GM23338 (cell line): ENCODE measurements around the gene ATG16L2. TPM values are rescaled to one million over a fixed set of nuclear protein-coding genes. Genes with fewer than 3 reads are reported as not detected.

ENCODE experiments used
- ATAC-seq: fragments of 200-7000 bp; cut with Tn5 transposase; 3 replicates; pipeline ENCODE4 v1.9.1; 2020
- DNase-seq: peaks from one replicate; pipeline ENCODE4 v3.0.0-alpha.2; 2015; ENCODE audit warnings: low spot score
- H2AFZ ChIP-seq: fragments of 200-600 bp; sonication (generic); 2 replicates; pipeline ENCODE4 v1.8.0; 2016; ENCODE audit warnings: antibody characterized with exemption, mild to moderate bottlenecking, moderate library complexity
- H3F3A ChIP-seq: fragments of 200-600 bp; sonication (generic); replicated peaks from 2 replicates; pipeline ENCODE4 v1.8.0; 2017; ENCODE audit warnings: antibody characterized with exemption, mixed run types, low read depth
- H3K27ac ChIP-seq: fragments of 200-600 bp; sonication (generic); 2 replicates; pipeline ENCODE4 v1.6.1; 2016; ENCODE audit warnings: low read depth
- H3K27me3 ChIP-seq: fragments of 200-600 bp; sonication (generic); 2 replicates; pipeline ENCODE4 v1.8.0; 2016; ENCODE audit warnings: mild to moderate bottlenecking, mixed run types, moderate library complexity; ENCODE audit not compliant: insufficient read depth
- H3K36me3 ChIP-seq: fragments of 200-600 bp; sonication (generic); 2 replicates; pipeline ENCODE4 v1.8.0; 2016; ENCODE audit warnings: mild to moderate bottlenecking; ENCODE audit not compliant: insufficient read depth
- H3K4me1 ChIP-seq: fragments of 200-600 bp; sonication (generic); 2 replicates; pipeline ENCODE4 v1.8.0; 2016; ENCODE audit warnings: mild to moderate bottlenecking, moderate library complexity; ENCODE audit not compliant: insufficient read depth
- H3K4me2 ChIP-seq: fragments of 200-600 bp; sonication (generic); 2 replicates; pipeline ENCODE4 v1.7.1; 2017; ENCODE audit warnings: mixed run types
- H3K4me3 ChIP-seq: fragments of 200-600 bp; sonication (generic); 2 replicates; pipeline ENCODE4 v1.6.1; 2016; ENCODE audit warnings: mixed run types
- H3K79me2 ChIP-seq: fragments of 200-600 bp; sonication (generic); replicated peaks from 2 replicates; pipeline ENCODE4 v1.8.0; 2017; ENCODE audit warnings: mild to moderate bottlenecking; ENCODE audit not compliant: insufficient read depth
- H3K9me2 ChIP-seq: fragments of 200-600 bp; sonication (generic); 2 replicates; pipeline ENCODE4 v1.8.0; 2017; ENCODE audit not compliant: insufficient read depth
- H4K20me1 ChIP-seq: fragments of 200-600 bp; sonication (generic); replicated peaks from 2 replicates; pipeline ENCODE4 v1.8.0; 2017; ENCODE audit warnings: mild to moderate bottlenecking; ENCODE audit not compliant: insufficient read depth
- H3K27ac Mint-ChIP-seq: 2 replicates; pipeline ENCODE4 v1.8.0; 2020; ENCODE audit warnings: inconsistent platforms, mild to moderate bottlenecking, moderate library complexity, mixed read lengths
- H3K27me3 Mint-ChIP-seq: 3 replicates; pipeline ENCODE4 v1.8.0; 2022; ENCODE audit warnings: low read depth, mild to moderate bottlenecking, moderate library complexity, mixed read lengths, inconsistent platforms; ENCODE audit not compliant: insufficient read depth, poor library complexity
- H3K36me3 Mint-ChIP-seq: 3 replicates; pipeline ENCODE4 v1.8.0; 2021; ENCODE audit warnings: low read depth, mild to moderate bottlenecking, inconsistent platforms, moderate library complexity, mixed read lengths
- H3K4me1 Mint-ChIP-seq: 3 replicates; pipeline ENCODE4 v1.8.0; 2020; ENCODE audit warnings: mild to moderate bottlenecking, inconsistent platforms, mixed read lengths
- H3K4me3 Mint-ChIP-seq: 3 replicates; pipeline ENCODE4 v1.8.0; 2021; ENCODE audit warnings: moderate library complexity, mild to moderate bottlenecking, inconsistent platforms, mixed read lengths
- H3K9me3 Mint-ChIP-seq: 3 replicates; pipeline ENCODE4 v1.8.0; 2020; ENCODE audit warnings: moderate library complexity, mild to moderate bottlenecking, inconsistent platforms, mixed read lengths
- EZH2 ChIP-seq: fragments of 200-600 bp; sonication (generic); IDR thresholded peaks from one replicate; pipeline ENCODE4 v1.8.0; 2017; ENCODE audit warnings: antibody characterized with exemption, mild to moderate bottlenecking, low read depth; ENCODE audit not compliant: unreplicated experiment
- EZH2phosphoT487 ChIP-seq: fragments of 200-600 bp; sonication (generic); IDR thresholded peaks from one replicate; pipeline ENCODE4 v1.8.1; 2018; ENCODE audit warnings: antibody characterized with exemption; ENCODE audit not compliant: unreplicated experiment
- NANOG ChIP-seq: IDR thresholded peaks from 2 replicates; pipeline ENCODE4 v1.6.1; 2016; ENCODE audit warnings: antibody characterized with exemption, borderline replicate concordance
- POLR2AphosphoS5 ChIP-seq: IDR thresholded peaks from 2 replicates; pipeline ENCODE4 v1.6.1; 2016; ENCODE audit warnings: antibody characterized with exemption, low read depth
- ZNF331 ChIP-seq: fragments of 250-450 bp; sonication (Bioruptor Pico); IDR thresholded peaks from 2 replicates; pipeline ENCODE4 v1.5.0; 2020; ENCODE audit warnings: low read depth, mild to moderate bottlenecking, moderate library complexity
- polyA plus RNA-seq: library from polyadenylated mRNA; unstranded; fragments of >200 nt; fragmentation: Nextera tagmentation; extraction: Ambion mirVana; gene quantifications from 2 replicates; pipeline ENCODE4 v1.2.1, GENCODE V29; 2016
- total RNA-seq: library from RNA; depleted of rRNA; stranded (reverse); fragments of >200 nt; shearing (Covaris generic); gene quantifications from 2 replicates; pipeline ENCODE4 v1.2.3, GENCODE V29; 2014
- TF ChIP-seq, protein P1 (sequence below): IDR thresholded peaks from one replicate; pipeline ENCODE4 v1.6.1; 2018; ENCODE audit warnings: antibody characterized with exemption; ENCODE audit not compliant: unreplicated experiment
- TF ChIP-seq, protein P2 (sequence below): fragments of 250-450 bp; sonication (Bioruptor Pico); IDR thresholded peaks from 2 replicates; pipeline ENCODE4 v1.5.0; 2020; ENCODE audit warnings: mild to moderate bottlenecking, moderate library complexity

The ATG16L2 gene
- total and polyA plus RNA-seq, 2 experiments from 2014 or later: 9.6 to 24.6 TPM

DNA sequence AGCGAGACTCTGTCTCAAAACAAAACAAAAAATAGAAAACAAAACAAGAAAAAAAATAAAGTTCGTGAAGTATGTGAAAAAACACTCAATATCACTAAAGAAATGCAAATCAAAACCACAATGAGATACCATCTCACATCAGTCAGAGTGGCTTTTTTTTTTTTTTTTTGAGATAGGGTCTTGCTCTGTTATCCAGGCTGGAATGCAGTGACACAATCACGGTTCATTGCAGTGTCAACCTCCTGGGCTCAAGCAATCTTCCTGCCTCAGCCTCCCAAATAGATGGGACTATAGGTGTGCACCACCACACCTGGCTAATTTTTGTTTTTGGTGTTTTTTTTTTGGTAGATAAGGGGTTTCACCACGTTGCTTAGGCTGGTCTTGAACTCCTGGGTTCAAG is 37.5 kb downstream of the ATG16L2 start:
- Mint-ChIP-seq H3K27me3 (no peaks in the 10 kb centered on the region), H3K4me1 (no peaks in the 10 kb centered on the region), H3K36me3 (no peaks in the 10 kb centered on the region), H3K4me3 (no peak overlapping the region), H3K9me3 (no peaks in the 10 kb centered on the region), H3K27ac (no peak overlapping the region)
- no peaks in the 10 kb centered on the region for H3K36me3 ChIP-seq
- H3K9me2 ChIP-seq: no peaks in the 10 kb centered on the region
- H2AFZ ChIP-seq: no peak overlapping the region
- H3K4me1 ChIP-seq: no peaks in the 10 kb centered on the region
- H4K20me1 ChIP-seq: no peaks in the 10 kb centered on the region
- DNase-seq (no peak), ATAC-seq (no peak)
- no peaks in the 10 kb centered on the region for H3F3A ChIP-seq
- no peak overlapping the region for H3K4me2 ChIP-seq
- H3K27ac ChIP-seq: no peak overlapping the region
- TF ChIP-seq POLR2AphosphoS5 (no peak), EZH2 (no peak), EZH2phosphoT487 (no peak)
- TF ChIP-seq, protein P1, sequence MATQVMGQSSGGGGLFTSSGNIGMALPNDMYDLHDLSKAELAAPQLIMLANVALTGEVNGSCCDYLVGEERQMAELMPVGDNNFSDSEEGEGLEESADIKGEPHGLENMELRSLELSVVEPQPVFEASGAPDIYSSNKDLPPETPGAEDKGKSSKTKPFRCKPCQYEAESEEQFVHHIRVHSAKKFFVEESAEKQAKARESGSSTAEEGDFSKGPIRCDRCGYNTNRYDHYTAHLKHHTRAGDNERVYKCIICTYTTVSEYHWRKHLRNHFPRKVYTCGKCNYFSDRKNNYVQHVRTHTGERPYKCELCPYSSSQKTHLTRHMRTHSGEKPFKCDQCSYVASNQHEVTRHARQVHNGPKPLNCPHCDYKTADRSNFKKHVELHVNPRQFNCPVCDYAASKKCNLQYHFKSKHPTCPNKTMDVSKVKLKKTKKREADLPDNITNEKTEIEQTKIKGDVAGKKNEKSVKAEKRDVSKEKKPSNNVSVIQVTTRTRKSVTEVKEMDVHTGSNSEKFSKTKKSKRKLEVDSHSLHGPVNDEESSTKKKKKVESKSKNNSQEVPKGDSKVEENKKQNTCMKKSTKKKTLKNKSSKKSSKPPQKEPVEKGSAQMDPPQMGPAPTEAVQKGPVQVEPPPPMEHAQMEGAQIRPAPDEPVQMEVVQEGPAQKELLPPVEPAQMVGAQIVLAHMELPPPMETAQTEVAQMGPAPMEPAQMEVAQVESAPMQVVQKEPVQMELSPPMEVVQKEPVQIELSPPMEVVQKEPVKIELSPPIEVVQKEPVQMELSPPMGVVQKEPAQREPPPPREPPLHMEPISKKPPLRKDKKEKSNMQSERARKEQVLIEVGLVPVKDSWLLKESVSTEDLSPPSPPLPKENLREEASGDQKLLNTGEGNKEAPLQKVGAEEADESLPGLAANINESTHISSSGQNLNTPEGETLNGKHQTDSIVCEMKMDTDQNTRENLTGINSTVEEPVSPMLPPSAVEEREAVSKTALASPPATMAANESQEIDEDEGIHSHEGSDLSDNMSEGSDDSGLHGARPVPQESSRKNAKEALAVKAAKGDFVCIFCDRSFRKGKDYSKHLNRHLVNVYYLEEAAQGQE: no peak
- H3K4me3 ChIP-seq: no peak overlapping the region
- H3K27me3 ChIP-seq: no peaks in the 10 kb centered on the region
- H3K79me2 ChIP-seq: no peaks in the 10 kb centered on the region

DNA sequence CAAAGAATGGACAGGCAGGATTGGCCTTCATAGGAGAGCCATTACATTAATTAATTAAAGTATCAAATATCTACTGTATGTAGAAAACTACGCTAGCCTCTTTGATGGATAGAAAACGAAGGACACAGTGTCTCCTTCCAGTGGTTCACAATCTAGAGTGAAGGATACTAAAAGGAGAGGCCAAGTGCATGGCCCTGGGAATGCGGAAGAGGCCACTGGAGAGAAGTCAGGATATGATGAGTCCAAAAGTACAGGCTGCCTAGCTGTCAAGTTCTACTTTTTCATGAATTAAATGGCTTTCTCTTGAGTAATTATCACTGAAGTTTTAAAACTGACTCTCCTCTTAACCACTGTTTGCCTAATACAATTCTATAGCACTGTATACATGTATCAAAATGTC is 41.9 kb downstream of the ATG16L2 start:
- H3K4me2 ChIP-seq: no peak overlapping the region
- no peaks in the 10 kb centered on the region for H3K79me2 ChIP-seq
- no peaks in the 10 kb centered on the region for H3K36me3 ChIP-seq
- H3K4me3 Mint-ChIP-seq: no peak overlapping the region
- no peaks in the 10 kb centered on the region for H4K20me1 ChIP-seq
- H3K27me3 ChIP-seq: no peaks in the 10 kb centered on the region
- H3K9me3 Mint-ChIP-seq: no peaks in the 10 kb centered on the region
- H3K4me3 ChIP-seq: no peak overlapping the region
- H3K9me2 ChIP-seq: no peaks in the 10 kb centered on the region
- H2AFZ ChIP-seq: no peak overlapping the region
- DNase-seq (no peak), ATAC-seq (no peak)
- no peak overlapping the region for H3K27ac ChIP-seq
- H3F3A ChIP-seq: no peaks in the 10 kb centered on the region
- H3K36me3 Mint-ChIP-seq: no peaks in the 10 kb centered on the region
- H3K27me3 Mint-ChIP-seq: no peaks in the 10 kb centered on the region
- H3K4me1 Mint-ChIP-seq: no peaks in the 10 kb centered on the region
- H3K27ac Mint-ChIP-seq: no peak overlapping the region
- no peaks in the 10 kb centered on the region for H3K4me1 ChIP-seq
- TF ChIP-seq NANOG: no peak

DNA sequence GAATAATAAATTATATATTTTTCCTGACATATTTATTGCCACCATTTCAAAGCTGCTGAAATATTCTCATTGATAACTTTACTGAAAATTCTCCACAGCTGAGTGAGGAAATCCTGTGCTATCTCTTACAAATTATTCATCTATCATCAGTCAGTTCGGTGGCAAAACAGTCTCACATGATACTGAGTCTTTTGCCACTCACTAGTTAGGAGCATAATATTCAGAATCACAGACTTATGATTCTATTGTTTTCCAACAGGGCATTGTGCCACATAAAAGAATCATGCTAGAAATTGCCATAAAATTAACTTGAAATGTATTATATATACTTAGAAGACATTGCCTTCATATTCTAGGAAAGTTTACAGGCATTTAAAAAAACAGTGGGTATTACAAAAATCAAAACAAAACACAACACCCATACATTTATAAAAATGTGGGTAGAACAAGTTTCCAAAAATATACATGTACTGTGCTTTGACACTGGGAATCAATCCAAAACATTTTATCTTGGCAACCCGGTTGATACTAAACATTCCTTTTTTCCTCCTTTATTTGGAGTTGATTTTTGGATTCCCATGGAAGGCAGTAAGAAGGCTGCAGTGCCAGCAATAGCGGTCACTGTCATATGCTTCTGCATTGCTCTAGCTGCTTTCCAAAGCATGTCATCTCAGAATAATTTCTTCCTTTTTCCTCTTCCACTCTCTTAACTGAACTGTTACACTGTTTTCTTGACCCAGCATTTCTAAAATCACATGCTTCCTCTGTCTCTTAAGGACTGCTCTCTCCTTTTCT is 42.5 kb downstream of the ATG16L2 start:
- Histone ChIP-seq H3F3A (no peaks in the 10 kb centered on the region), H3K27ac (no peak overlapping the region), H3K4me1 (0 out of 2 replicates have a peak, but pooled peaks cover under 1% of the 10 kb centered on the region), H3K9me2 (no peaks in the 10 kb centered on the region), H3K79me2 (no peaks in the 10 kb centered on the region), H3K36me3 (no peaks in the 10 kb centered on the region), H3K27me3 (no peaks in the 10 kb centered on the region), H3K4me3 (no peak overlapping the region), H3K4me2 (no peak overlapping the region), H2AFZ (no peak overlapping the region), H4K20me1 (no peaks in the 10 kb centered on the region)
- Mint-ChIP-seq H3K27ac (no peak overlapping the region), H3K4me1 (peaks cover 2% of the 10 kb centered on the region; the same call in 1 of the 3 replicates), H3K4me3 (no peak overlapping the region), H3K27me3 (no peaks in the 10 kb centered on the region), H3K36me3 (no peaks in the 10 kb centered on the region), H3K9me3 (no peaks in the 10 kb centered on the region)
- ATAC-seq: no peak
- DNase-seq: no peak
- TF ChIP-seq ZNF331 (CRISPR knock-in tag): no peak
- TF ChIP-seq, protein P2, sequence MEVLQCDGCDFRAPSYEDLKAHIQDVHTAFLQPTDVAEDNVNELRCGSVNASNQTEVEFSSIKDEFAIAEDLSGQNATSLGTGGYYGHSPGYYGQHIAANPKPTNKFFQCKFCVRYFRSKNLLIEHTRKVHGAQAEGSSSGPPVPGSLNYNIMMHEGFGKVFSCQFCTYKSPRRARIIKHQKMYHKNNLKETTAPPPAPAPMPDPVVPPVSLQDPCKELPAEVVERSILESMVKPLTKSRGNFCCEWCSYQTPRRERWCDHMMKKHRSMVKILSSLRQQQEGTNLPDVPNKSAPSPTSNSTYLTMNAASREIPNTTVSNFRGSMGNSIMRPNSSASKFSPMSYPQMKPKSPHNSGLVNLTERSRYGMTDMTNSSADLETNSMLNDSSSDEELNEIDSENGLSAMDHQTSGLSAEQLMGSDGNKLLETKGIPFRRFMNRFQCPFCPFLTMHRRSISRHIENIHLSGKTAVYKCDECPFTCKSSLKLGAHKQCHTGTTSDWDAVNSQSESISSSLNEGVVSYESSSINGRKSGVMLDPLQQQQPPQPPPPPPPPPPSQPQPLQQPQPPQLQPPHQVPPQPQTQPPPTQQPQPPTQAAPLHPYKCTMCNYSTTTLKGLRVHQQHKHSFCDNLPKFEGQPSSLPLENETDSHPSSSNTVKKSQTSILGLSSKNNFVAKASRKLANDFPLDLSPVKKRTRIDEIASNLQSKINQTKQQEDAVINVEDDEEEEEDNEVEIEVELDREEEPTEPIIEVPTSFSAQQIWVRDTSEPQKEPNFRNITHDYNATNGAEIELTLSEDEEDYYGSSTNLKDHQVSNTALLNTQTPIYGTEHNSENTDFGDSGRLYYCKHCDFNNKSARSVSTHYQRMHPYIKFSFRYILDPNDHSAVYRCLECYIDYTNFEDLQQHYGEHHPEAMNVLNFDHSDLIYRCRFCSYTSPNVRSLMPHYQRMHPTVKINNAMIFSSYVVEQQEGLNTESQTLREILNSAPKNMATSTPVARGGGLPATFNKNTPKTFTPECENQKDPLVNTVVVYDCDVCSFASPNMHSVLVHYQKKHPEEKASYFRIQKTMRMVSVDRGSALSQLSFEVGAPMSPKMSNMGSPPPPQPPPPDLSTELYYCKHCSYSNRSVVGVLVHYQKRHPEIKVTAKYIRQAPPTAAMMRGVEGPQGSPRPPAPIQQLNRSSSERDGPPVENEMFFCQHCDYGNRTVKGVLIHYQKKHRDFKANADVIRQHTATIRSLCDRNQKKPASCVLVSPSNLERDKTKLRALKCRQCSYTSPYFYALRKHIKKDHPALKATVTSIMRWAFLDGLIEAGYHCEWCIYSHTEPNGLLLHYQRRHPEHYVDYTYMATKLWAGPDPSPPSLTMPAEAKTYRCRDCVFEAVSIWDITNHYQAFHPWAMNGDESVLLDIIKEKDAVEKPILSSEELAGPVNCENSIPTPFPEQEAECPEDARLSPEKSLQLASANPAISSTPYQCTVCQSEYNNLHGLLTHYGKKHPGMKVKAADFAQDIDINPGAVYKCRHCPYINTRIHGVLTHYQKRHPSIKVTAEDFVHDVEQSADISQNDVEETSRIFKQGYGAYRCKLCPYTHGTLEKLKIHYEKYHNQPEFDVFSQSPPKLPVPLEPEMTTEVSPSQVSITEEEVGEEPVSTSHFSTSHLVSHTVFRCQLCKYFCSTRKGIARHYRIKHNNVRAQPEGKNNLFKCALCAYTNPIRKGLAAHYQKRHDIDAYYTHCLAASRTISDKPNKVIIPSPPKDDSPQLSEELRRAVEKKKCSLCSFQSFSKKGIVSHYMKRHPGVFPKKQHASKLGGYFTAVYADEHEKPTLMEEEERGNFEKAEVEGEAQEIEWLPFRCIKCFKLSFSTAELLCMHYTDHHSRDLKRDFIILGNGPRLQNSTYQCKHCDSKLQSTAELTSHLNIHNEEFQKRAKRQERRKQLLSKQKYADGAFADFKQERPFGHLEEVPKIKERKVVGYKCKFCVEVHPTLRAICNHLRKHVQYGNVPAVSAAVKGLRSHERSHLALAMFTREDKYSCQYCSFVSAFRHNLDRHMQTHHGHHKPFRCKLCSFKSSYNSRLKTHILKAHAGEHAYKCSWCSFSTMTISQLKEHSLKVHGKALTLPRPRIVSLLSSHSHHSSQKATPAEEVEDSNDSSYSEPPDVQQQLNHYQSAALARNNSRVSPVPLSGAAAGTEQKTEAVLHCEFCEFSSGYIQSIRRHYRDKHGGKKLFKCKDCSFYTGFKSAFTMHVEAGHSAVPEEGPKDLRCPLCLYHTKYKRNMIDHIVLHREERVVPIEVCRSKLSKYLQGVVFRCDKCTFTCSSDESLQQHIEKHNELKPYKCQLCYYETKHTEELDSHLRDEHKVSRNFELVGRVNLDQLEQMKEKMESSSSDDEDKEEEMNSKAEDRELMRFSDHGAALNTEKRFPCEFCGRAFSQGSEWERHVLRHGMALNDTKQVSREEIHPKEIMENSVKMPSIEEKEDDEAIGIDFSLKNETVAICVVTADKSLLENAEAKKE (CRISPR knock-in tag): no peak
